GM13976 (cell line): Measurements from ENCODE around the gene HS3ST4.

Experiments used
- DNase-seq: peaks from one replicate; pipeline ENCODE4 v3.0.0; 2012; ENCODE audit warnings: low spot score
- CTCF ChIP-seq: IDR thresholded peaks from 2 replicates; pipeline ENCODE4 v1.5.1; 2012; ENCODE audit warnings: borderline replicate concordance, mild to moderate bottlenecking; ENCODE audit not compliant: insufficient read depth; ENCODE audit errors: extremely low read depth, missing control alignments, control extremely low read depth
- in situ Hi-C: fragments of 300-500 bp; cut with MboI; formaldehyde crosslinking; loops from one replicate; pipeline ENCODE4 v1.12.0; 2022; ENCODE audit warnings: low sequenced_read_pairs, mixed read lengths, inconsistent platforms; ENCODE audit not compliant: unreplicated experiment

The HS3ST4 gene

GRCh38 chr16:25977121-25977520 is 285.4 kb downstream of the HS3ST4 start:
- DNase-seq, result no peak
- in situ Hi-C loops, result no loop called here
- TF ChIP-seq CTCF, result no peak

GRCh38 chr16:25978218-25978617 is 286.5 kb downstream of the HS3ST4 start:
- in situ Hi-C loops, result no loop called here
- no peak for DNase-seq
- no peak for TF ChIP-seq CTCF

- no peak for DNase-seq
- TF ChIP-seq CTCF, result no peak
- in situ Hi-C loops, result no loop called here
These were observed 296.3 kb downstream of the HS3ST4 start for GRCh38 chr16:25988084-25988483.

- TF ChIP-seq CTCF, result no peak
- no peak for DNase-seq
- in situ Hi-C loops, result no loop called here
These were observed 297.1 kb downstream of the HS3ST4 start for GRCh38 chr16:25988882-25989281.

GRCh38 chr16:25996052-25996451 is 304.3 kb downstream of the HS3ST4 start:
- in situ Hi-C loops, result no loop called here
- no peak for TF ChIP-seq CTCF
- DNase-seq, result no peak

- no peak for DNase-seq
- in situ Hi-C loops, result no loop called here
- TF ChIP-seq CTCF, result no peak
These were observed 313.6 kb downstream of the HS3ST4 start for GRCh38 chr16:26005336-26005735.

- in situ Hi-C loops, result no loop called here
- TF ChIP-seq CTCF, result no peak
- DNase-seq, result no peak
These were observed 320.6 kb downstream of the HS3ST4 start for GRCh38 chr16:26012376-26012775.
